ENCODE measurements around the gene DNM3.
"Not testable (repeated sequence)": the region's sequence is repeated elsewhere in the genome, so short reads cannot be mapped to it uniquely, and the experiment has no call there.

The DNM3 gene

GRCh38 chr1:172401892-172402291, 560.6 kb downstream of the DNM3 start:
- DNase-seq: peak; percentile 3

GRCh38 chr1:172402878-172403569, 561.7 kb downstream of the DNM3 start:
- no peak for DNase-seq

DNA sequence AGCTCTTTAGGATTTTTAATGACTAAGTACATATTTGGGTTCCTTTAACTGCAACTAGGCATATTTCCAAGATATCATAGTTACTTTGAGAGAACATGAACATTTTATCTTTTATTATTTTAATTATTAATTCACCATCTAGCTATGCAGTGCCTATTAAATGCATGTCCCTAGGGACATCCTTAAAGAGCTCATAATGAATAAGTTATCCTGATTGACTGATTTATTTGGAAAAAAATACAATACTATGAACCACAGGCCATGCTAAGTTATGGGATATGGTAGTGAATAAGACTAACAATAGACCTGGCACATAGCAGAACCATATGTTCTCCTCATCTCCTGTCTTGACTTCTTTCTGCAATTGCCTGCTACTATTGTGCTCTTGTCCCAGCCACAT, 562.8 kb downstream of the DNM3 start:
- DNase-seq: no peak

- no peak for DNase-seq
Observed at GRCh38 chr1:172405912-172406311, 564.6 kb downstream of the DNM3 start.

GRCh38 chr1:172406968-172407367, 565.7 kb downstream of the DNM3 start:
- DNase-seq: no peak

DNA sequence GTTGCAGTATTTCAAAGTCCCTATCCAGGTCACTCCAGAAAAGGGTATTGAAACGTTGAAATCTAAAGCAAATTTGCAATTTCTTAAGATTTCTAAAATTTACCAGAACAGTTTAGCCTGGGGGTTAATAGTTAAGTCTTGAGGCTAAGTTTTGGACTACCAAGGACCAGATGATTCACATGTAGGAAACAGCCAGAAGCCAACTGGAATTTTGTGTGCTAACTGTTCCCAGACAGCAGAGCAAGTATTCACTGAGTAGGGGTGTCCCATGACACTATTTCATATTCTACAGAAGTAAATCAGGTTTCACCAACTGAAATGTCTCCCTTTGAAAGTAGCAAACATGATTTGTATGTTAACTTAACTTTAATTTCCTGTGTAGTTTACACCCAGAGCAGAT, 567.7 kb downstream of the DNM3 start:
- DNase-seq: no peak

GRCh38 chr1:172410027-172410426, 568.7 kb downstream of the DNM3 start:
- no peak for DNase-seq

DNA sequence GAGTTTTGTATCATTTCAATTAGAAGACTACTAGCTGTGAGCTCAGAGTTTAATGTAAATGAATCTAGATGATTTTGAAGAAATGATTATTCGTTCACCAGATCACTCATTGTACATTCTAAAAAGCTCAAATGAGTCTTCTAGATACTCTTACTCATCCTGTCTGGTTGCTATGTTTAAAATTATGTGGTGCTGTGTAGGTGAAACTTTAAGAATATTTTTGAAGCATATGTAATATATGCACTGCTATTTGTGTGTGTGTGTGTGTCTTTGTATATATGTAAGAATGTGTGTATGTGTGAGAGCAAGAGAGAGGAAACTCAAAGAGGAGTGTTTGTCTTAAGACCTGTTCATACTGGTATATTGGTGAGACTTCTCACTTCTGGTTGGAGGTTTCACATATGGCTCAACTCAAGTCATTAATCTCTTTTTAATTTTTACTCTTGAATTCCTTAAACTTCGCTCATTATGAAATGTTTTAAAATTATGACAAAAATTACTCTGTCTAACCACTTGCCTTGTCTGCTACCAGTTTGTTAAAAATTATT, 570.6 kb downstream of the DNM3 start:
- DNase-seq: no peak

- no peak for DNase-seq
Observed at GRCh38 chr1:172414331-172414730, 573.0 kb downstream of the DNM3 start.

- DNase-seq: no peak
Observed at GRCh38 chr1:172416496-172417035, 575.3 kb downstream of the DNM3 start.

DNA sequence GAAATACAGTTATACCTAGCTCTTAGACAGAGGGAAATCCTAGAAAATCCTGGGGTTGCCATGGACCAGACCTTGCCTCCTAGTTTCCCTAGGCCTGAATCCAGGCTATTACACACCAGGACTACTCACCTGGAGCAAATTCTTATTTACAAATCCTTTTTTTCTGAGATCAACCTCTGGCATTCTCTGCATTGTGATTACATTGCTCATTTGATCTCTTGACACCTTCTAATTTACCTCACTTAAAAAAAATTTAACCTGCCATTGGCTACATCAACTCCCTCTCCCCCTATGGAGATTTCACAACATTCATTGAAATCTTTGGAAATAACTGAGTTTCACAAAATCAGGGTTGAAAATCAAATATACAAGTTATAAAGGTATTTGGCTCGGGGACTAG, 576.3 kb downstream of the DNM3 start:
- no peak for DNase-seq

GRCh38 chr1:172420385-172420784, 579.1 kb downstream of the DNM3 start, which contains the start of gene C1orf105:
TSS of gene C1orf105 (plus strand) at chr1:172420685. CDS start at chr1:172420886, 201 bp downstream.
- no peak for DNase-seq

DNA sequence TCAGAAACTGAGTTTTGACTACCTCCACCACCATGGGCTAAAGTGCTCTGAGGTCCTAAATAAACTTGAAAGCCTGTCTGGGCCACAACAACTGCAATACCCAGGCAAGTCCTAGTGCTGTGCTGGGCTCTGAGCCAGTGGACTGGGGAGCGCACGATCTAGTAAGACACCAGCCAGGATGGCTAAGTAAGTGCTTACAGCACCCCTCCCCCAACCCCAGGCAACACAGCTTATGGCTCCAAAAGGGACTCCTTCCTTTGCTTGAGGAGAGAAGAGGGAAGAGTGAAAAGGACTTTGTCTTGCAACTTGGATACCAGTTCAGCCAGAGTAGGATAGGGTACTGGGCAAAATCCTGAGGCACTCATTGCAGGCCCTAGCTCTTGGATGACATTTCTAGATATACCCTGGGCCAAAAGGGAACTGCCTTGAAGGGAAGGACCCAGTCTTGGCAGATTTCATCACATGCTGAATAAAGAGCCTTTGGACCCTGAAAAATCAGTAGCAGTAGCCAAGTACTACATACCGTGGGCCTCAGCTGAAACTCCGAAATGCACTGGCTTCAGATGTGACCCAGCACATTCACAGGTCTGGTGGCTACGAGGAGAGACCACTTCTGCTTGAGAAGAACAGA, 580.8 kb downstream of the DNM3 start:
- no peak for DNase-seq

DNA sequence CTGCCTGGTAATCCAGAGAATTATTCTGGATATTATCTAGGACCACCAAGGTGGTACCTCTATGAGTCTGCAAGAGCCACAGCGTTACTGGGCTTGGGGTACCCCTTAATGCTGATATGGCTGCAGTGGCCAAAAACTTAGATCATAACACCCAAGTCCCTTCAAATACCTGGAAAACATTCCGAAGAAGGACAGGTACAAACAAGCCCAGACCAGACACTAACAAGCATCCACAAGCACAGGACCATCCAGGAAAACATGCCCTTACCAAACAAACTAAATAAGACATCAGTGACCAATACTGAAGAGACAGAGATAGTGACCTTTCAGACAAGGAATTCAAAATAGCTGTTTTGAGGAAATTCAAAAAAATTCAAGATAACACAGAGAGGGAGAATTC, 582.0 kb downstream of the DNM3 start:
- DNase-seq: no peak

DNA sequence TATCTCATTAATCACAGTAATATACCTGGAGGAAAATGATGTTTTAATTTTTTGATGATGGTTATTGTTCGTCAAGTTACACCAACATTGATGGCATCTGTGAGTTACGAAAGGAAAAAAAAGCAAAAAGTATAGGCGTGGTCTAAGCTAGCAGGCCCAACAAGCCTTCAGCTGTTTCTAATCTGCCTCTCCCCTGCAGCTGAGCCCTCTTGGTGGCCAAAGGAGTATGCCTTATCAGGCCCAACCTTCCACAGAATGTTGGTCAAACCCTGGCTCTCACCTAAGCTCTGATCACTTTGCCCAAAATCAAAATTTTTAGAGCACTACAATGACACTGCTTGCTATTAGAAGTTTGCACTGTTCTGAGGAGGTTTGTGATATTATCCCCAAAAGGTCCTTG, 584.0 kb downstream of the DNM3 start:
- no peak for DNase-seq

DNA sequence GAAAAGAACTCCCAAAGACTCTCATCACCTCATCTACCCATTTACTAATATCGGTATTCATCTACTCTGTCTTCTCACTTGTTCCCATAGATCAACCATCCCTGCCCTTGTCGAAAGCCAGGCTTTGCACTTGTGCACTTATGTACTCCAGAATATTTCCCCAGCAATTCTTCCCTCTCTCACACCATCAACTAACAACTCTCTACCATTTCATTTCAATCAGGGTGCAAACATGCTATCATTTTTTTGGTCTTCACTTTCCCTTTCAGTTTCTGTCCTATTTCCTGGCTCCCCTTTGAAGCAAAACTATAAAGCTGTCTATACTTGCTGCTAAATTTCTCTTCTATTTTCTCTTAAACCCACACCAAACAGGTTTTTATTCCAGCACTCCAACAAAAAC, 585.9 kb downstream of the DNM3 start:
- DNase-seq: no peak

DNA sequence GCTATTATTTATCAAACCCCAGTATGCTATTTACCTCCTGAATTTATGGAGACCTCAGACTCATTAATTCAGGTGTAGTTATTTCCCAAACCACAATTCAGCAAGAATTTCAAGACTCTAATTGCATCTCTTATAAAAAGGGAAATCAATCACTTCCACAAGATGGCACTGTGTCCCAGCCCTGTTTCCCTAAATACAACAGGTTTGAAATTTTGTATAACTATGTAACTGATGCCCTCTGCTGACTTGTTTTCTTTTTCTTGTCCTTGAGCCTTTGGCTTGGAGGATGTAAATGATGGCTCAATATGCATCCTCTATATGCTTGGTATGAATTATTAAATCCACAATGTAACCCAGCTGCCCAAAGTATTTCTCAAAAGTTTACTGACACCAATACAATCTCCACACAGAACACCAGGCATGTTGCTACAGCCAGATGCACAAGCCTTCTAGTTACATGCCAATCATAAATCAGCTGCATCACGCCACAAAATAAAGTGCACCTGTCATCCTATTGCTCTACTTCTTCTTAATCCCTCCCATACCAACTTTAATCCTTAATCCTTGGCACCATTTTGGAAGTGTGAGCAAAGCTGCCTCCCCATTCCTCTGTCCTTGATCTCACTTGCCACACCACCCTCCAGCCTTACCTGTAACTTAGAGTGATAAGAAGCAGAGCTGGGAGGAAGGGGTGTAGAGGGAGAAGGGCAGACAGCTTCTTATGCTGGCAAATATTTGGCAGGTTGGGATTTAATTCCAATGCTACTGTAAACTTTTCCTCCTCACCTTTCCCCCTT, 588.2 kb downstream of the DNM3 start:
- DNase-seq: peak; percentile 67

DNA sequence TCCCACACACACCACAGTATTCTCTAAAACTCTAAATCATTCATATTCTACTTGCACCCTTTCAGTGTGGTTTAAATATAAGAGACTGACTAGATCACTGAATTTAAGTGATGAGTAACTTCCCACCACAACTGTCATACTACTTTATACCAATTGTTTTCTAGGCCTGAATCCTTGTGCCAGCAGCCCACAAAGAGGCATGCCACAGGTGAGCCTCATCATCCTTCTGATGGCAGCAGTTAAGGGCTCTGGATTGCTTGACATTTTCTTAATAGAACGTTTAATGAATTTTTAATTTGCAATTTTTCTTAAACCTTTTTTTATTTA, 588.8 kb downstream of the DNM3 start:
- DNase-seq: no peak

GRCh38 chr1:172431204-172431603, 589.9 kb downstream of the DNM3 start:
- DNase-seq: no peak

- no peak for DNase-seq
Observed at GRCh38 chr1:172431721-172432192, 590.5 kb downstream of the DNM3 start.

GRCh38 chr1:172437183-172437582, 595.9 kb downstream of the DNM3 start:
- DNase-seq: not testable (repeated sequence)

GRCh38 chr1:172442404-172442803, 601.1 kb downstream of the DNM3 start:
- no peak for DNase-seq

- DNase-seq: no peak
Observed at GRCh38 chr1:172442843-172443565, 601.7 kb downstream of the DNM3 start.
